GM06990 (cell line): ENCODE data around the gene GABRR3.
"Not testable (repeated sequence)": the region's sequence is repeated elsewhere in the genome, so short reads cannot be mapped to it uniquely, and the experiment has no call there.

Source experiments
- DNase-seq: peaks from one replicate; pipeline ENCODE4 v3.0.0-alpha.2; 2011; ENCODE audit not compliant: insufficient read length; ENCODE audit errors: extremely low read depth
- H3K27me3 ChIP-seq: replicated peaks from 2 replicates; pipeline ENCODE4 v1.6.0; 2011; ENCODE audit warnings: low read length; ENCODE audit not compliant: control insufficient read depth, insufficient read depth
- H3K36me3 ChIP-seq: 2 replicates; pipeline ENCODE4 v1.5.1; 2011; ENCODE audit warnings: low read length; ENCODE audit not compliant: control insufficient read depth, insufficient read depth
- H3K4me3 ChIP-seq: replicated peaks from 2 replicates; pipeline ENCODE4 v1.5.1; 2011; ENCODE audit warnings: low read depth, mild to moderate bottlenecking, control low read depth, low read length
- CTCF ChIP-seq: IDR thresholded peaks from 2 replicates; pipeline ENCODE4 v1.5.1; 2011; ENCODE audit warnings: low read length, control low read depth, mild to moderate bottlenecking, inconsistent platforms; ENCODE audit not compliant: insufficient read depth, poor library complexity, severe bottlenecking

The GABRR3 gene

GRCh38 chr3:98020412-98020811 is 14.7 kb downstream of the GABRR3 start:
- H3K36me3 ChIP-seq: no peaks in the 10 kb centered on the region

GRCh38 chr3:98018301-98018700 is 16.8 kb downstream of the GABRR3 start:
- Histone ChIP-seq H3K4me3 (no peak overlapping the region), H3K27me3 (no peaks in the 10 kb centered on the region), H3K36me3 (no peaks in the 10 kb centered on the region)
- no peak for DNase-seq
- no peak for TF ChIP-seq CTCF

More at GRCh38 chr3:98020412-98020811, 14.7 kb downstream of the GABRR3 start:
- Histone ChIP-seq H3K4me3 (no peak overlapping the region), H3K27me3 (no peaks in the 10 kb centered on the region)
- DNase-seq: no peak
- TF ChIP-seq CTCF: no peak

- DNase-seq: no peak
- no peaks in the 10 kb centered on the region for H3K36me3 ChIP-seq
- no peak overlapping the region for H3K4me3 ChIP-seq
- no peak for TF ChIP-seq CTCF
- H3K27me3 ChIP-seq: no peaks in the 10 kb centered on the region
Measured at GRCh38 chr3:98014268-98014585, 20.9 kb downstream of the GABRR3 start.

GRCh38 chr3:98013411-98014267 is 21.5 kb downstream of the GABRR3 start:
- no peaks in the 10 kb centered on the region for H3K36me3 ChIP-seq
- H3K27me3 ChIP-seq: no peaks in the 10 kb centered on the region
- no peak overlapping the region for H3K4me3 ChIP-seq
- no peak for TF ChIP-seq CTCF
- DNase-seq: no peak

GRCh38 chr3:98012979-98013378 is 22.1 kb downstream of the GABRR3 start:
- no peak overlapping the region for H3K4me3 ChIP-seq
- no peak for DNase-seq
- H3K27me3 ChIP-seq: no peaks in the 10 kb centered on the region
- no peaks in the 10 kb centered on the region for H3K36me3 ChIP-seq
- no peak for TF ChIP-seq CTCF

GRCh38 chr3:98010883-98011449 is 24.1 kb downstream of the GABRR3 start:
- not testable (repeated sequence) for H3K4me3 ChIP-seq, H3K36me3 ChIP-seq, DNase-seq, H3K27me3 ChIP-seq
